ENCODE results near the gene DCUN1D4. TPM values are rescaled to one million over a fixed set of nuclear protein-coding genes. Genes with fewer than 3 reads are reported as not detected.

Gene DCUN1D4
- total RNA-seq, 1 experiment from 2014 or later, result 30.4 TPM

GRCh38 chr4:51862781-51863180 is 19.8 kb downstream of the DCUN1D4 start:
- Histone ChIP-seq H3K9me3 (replicated peaks) (no peaks in the 10 kb centered on the region), H3K27ac (no peak overlapping the region), H3K4me1 (replicated peaks) (no peaks in the 10 kb centered on the region), H3K4me3 (no peak overlapping the region), H3K27me3 (replicated peaks) (no peaks in the 10 kb centered on the region), H3K36me3 (peaks cover 50% of the 10 kb centered on the region)
- no peak for DNase-seq (ENCODE audit: low read depth in 1 of 2, low spot score in 2 of 2)

GRCh38 chr4:51865717-51866116 is 22.8 kb downstream of the DCUN1D4 start:
- H3K36me3 ChIP-seq, result peaks cover 58% of the 10 kb centered on the region
- no peak for DNase-seq (ENCODE audit: low read depth in 1 of 2, low spot score in 2 of 2)
- H3K9me3 ChIP-seq (replicated peaks), result no peaks in the 10 kb centered on the region
- no peak overlapping the region for H3K4me3 ChIP-seq
- no peaks in the 10 kb centered on the region for H3K27me3 ChIP-seq (replicated peaks)
- H3K4me1 ChIP-seq (replicated peaks), result no peaks in the 10 kb centered on the region
- no peak overlapping the region for H3K27ac ChIP-seq

- Histone ChIP-seq H3K4me3 (no peak overlapping the region), H3K9me3 (replicated peaks) (no peaks in the 10 kb centered on the region), H3K36me3 (peaks cover 60% of the 10 kb centered on the region), H3K27me3 (replicated peaks) (no peaks in the 10 kb centered on the region), H3K27ac (no peak overlapping the region), H3K4me1 (replicated peaks) (no peaks in the 10 kb centered on the region)
- DNase-seq (ENCODE audit: low read depth in 1 of 2, low spot score in 2 of 2), result no peak
Observed at GRCh38 chr4:51866835-51867234, 23.9 kb downstream of the DCUN1D4 start.

- Histone ChIP-seq H3K9me3 (replicated peaks) (no peaks in the 10 kb centered on the region), H3K36me3 (peaks cover 61% of the 10 kb centered on the region)
- no peak for DNase-seq (ENCODE audit: low read depth in 1 of 2, low spot score in 2 of 2)
Observed at GRCh38 chr4:51867689-51868448, 24.9 kb downstream of the DCUN1D4 start.

GRCh38 chr4:51868449-51868847 is 25.5 kb downstream of the DCUN1D4 start:
- no peaks in the 10 kb centered on the region for H3K4me1 ChIP-seq (replicated peaks)
- no peak overlapping the region for H3K27ac ChIP-seq
- no peaks in the 10 kb centered on the region for H3K9me3 ChIP-seq (replicated peaks)
- no peaks in the 10 kb centered on the region for H3K27me3 ChIP-seq (replicated peaks)
- DNase-seq (ENCODE audit: low read depth in 1 of 2, low spot score in 2 of 2), result no peak
- peaks cover 64% of the 10 kb centered on the region for H3K36me3 ChIP-seq
- no peak overlapping the region for H3K4me3 ChIP-seq

More at GRCh38 chr4:51867689-51868448, 24.9 kb downstream of the DCUN1D4 start:
- Histone ChIP-seq H3K27ac (no peak overlapping the region), H3K4me1 (replicated peaks) (no peaks in the 10 kb centered on the region), H3K4me3 (no peak overlapping the region), H3K27me3 (replicated peaks) (no peaks in the 10 kb centered on the region)

GRCh38 chr4:51870441-51871188 is 27.7 kb downstream of the DCUN1D4 start:
- no peaks in the 10 kb centered on the region for H3K27me3 ChIP-seq (replicated peaks)
- no peaks in the 10 kb centered on the region for H3K9me3 ChIP-seq (replicated peaks)
- no peak for DNase-seq (ENCODE audit: low read depth in 1 of 2, low spot score in 2 of 2)
- peaks cover 62% of the 10 kb centered on the region for H3K36me3 ChIP-seq
- H3K27ac ChIP-seq, result no peak overlapping the region
- H3K4me1 ChIP-seq (replicated peaks), result no peaks in the 10 kb centered on the region
- H3K4me3 ChIP-seq, result no peak overlapping the region

GRCh38 chr4:51872283-51872997 is 29.5 kb downstream of the DCUN1D4 start:
- H3K36me3 ChIP-seq, result peaks cover 51% of the 10 kb centered on the region
- no peak overlapping the region for H3K27ac ChIP-seq
- H3K9me3 ChIP-seq (replicated peaks), result no peaks in the 10 kb centered on the region
- H3K4me1 ChIP-seq (replicated peaks), result no peaks in the 10 kb centered on the region
- H3K4me3 ChIP-seq, result no peak overlapping the region
- DNase-seq (ENCODE audit: low read depth in 1 of 2, low spot score in 2 of 2), result no peak
- no peaks in the 10 kb centered on the region for H3K27me3 ChIP-seq (replicated peaks)

GRCh38 chr4:51874551-51874950 is 31.6 kb downstream of the DCUN1D4 start:
- no peak overlapping the region for H3K27ac ChIP-seq
- no peak overlapping the region for H3K4me3 ChIP-seq
- no peaks in the 10 kb centered on the region for H3K9me3 ChIP-seq (replicated peaks)
- DNase-seq (ENCODE audit: low read depth in 1 of 2, low spot score in 2 of 2), result no peak
- no peaks in the 10 kb centered on the region for H3K27me3 ChIP-seq (replicated peaks)
- H3K36me3 ChIP-seq, result peaks cover 54% of the 10 kb centered on the region
- no peaks in the 10 kb centered on the region for H3K4me1 ChIP-seq (replicated peaks)

- no peak overlapping the region for H3K4me3 ChIP-seq
- H3K4me1 ChIP-seq (replicated peaks), result no peaks in the 10 kb centered on the region
- no peaks in the 10 kb centered on the region for H3K9me3 ChIP-seq (replicated peaks)
- H3K27me3 ChIP-seq (replicated peaks), result no peaks in the 10 kb centered on the region
- H3K27ac ChIP-seq, result no peak overlapping the region
- peaks cover 51% of the 10 kb centered on the region for H3K36me3 ChIP-seq
- DNase-seq (ENCODE audit: low read depth in 1 of 2, low spot score in 2 of 2), result no peak
Observed at GRCh38 chr4:51878431-51878830, 35.5 kb downstream of the DCUN1D4 start.

- DNase-seq (ENCODE audit: low read depth in 1 of 2, low spot score in 2 of 2), result no peak
- no peak overlapping the region for H3K27ac ChIP-seq
Observed at GRCh38 chr4:51880016-51880915, 37.3 kb downstream of the DCUN1D4 start.

GRCh38 chr4:51884055-51884454 is 41.1 kb downstream of the DCUN1D4 start:
- no peak for DNase-seq (ENCODE audit: low read depth in 1 of 2, low spot score in 2 of 2)
- Histone ChIP-seq H3K9me3 (replicated peaks) (no peaks in the 10 kb centered on the region), H3K4me1 (replicated peaks) (no peaks in the 10 kb centered on the region), H3K4me3 (no peak overlapping the region), H3K36me3 (peaks cover 24% of the 10 kb centered on the region), H3K27me3 (replicated peaks) (no peaks in the 10 kb centered on the region), H3K27ac (no peak overlapping the region)

More at GRCh38 chr4:51880016-51880915, 37.3 kb downstream of the DCUN1D4 start:
- H3K9me3 ChIP-seq (replicated peaks), result no peaks in the 10 kb centered on the region
- no peaks in the 10 kb centered on the region for H3K4me1 ChIP-seq (replicated peaks)
- H3K36me3 ChIP-seq, result peaks cover 34% of the 10 kb centered on the region
- no peak overlapping the region for H3K4me3 ChIP-seq
- H3K27me3 ChIP-seq (replicated peaks), result no peaks in the 10 kb centered on the region

GRCh38 chr4:51884606-51885005 is 41.7 kb downstream of the DCUN1D4 start:
- no peaks in the 10 kb centered on the region for H3K9me3 ChIP-seq (replicated peaks)

GRCh38 chr4:51885363-51885762 is 42.4 kb downstream of the DCUN1D4 start:
- Histone ChIP-seq H3K36me3 (peaks cover 27% of the 10 kb centered on the region), H3K9me3 (replicated peaks) (no peaks in the 10 kb centered on the region), H3K4me1 (replicated peaks) (no peaks in the 10 kb centered on the region), H3K4me3 (no peak overlapping the region), H3K27ac (no peak overlapping the region), H3K27me3 (replicated peaks) (no peaks in the 10 kb centered on the region)
- peak in 1 of 2 experiments; percentile 11 for DNase-seq (ENCODE audit: low read depth in 1 of 2, low spot score in 2 of 2)

More at GRCh38 chr4:51884606-51885005, 41.7 kb downstream of the DCUN1D4 start:
- no peaks in the 10 kb centered on the region for H3K27me3 ChIP-seq (replicated peaks)
- no peak for DNase-seq (ENCODE audit: low read depth in 1 of 2, low spot score in 2 of 2)
- no peaks in the 10 kb centered on the region for H3K4me1 ChIP-seq (replicated peaks)
- H3K4me3 ChIP-seq, result no peak overlapping the region
- no peak overlapping the region for H3K27ac ChIP-seq
- peaks cover 24% of the 10 kb centered on the region for H3K36me3 ChIP-seq
